ENCODE measurements around the gene ANGPTL5.
"Not testable (repeated sequence)": the region's sequence is repeated elsewhere in the genome, so short reads cannot be mapped to it uniquely, and the experiment has no call there.

Gene ANGPTL5

DNA sequence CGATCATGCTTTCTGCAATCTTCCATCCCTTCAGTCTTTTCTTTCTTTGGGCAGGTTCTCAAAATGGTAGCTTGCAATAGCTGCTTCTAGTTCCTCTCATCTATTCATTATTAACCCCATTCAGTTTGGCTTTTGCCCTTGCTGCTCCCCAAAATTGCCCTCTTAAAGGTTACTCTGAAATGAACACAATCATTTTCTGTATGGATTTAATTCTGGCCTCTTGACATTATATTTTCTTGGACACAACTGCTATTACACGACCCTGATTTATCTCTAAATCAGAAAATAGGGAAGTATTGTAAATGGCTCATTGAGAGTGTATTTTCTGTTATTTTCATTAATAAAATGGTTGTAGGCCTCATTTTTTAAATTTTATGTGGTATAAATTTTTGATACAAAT lies at the start of gene ANGPTL5:
Gene ANGPTL5, minus strand, starts transcription at position 101 of the 400 bp plus-strand sequence. CDS start 8,613 bp downstream, outside the sequence.
- DNase-seq: no peak

DNA sequence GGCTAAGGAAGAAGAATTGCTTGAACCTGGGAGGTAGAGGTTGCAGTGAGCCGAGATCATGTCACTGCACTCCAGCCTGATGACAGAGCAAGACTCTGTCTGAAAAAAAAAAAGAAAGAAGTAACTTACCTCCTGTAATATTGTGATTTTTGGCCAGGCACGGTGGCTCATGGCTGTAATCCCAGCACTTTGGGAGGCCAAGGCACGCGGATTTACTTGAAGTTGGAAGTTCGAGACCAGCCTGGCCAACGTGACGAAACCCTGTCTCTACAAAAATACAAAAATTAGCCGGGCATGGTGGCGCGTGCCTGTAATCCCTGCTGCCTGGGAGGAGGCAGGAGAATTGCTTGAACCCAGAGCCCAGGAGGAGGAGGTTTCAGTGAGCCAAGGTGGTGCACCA lies 47.9 kb upstream of the ANGPTL5 start:
- not testable (repeated sequence) for DNase-seq

DNA sequence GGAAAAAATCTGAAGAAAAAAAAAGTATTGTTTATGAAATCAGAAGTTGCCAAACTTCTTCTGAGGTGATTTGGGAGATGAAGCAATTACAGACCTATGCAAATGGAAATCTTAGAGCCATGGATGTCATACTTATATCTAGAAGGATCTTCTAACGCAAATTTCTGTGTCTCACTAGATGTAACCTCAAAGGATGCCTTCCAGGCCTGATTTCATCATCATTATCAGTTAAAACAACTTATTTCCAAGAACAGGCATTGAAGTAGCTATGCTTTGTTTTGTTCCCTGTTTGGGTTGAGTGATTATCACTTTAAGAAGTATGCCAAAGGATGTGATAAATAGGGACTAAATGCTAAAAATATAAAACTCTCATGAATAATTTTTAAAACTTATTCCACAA lies 43.9 kb upstream of the ANGPTL5 start:
- DNase-seq: no peak

DNA sequence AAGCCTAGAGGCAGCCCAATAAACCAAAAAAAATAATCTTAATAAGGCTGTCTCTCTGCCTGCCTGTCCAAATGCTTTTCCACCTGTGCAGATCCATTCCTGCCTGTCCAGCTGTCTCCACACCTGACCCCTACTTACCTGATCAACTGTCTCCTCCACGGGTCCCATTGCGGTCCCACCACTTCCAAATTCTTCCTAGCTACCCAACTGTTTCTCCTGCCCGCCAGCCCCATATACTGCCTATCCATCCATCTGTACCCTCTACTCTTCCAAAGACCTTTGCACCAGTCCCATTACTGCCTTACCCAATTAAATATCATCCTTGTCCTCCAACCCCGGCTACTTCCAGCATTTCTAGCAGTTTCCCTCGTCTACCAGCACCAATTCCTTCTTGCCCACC lies 39.4 kb upstream of the ANGPTL5 start:
- DNase-seq: no peak

DNA sequence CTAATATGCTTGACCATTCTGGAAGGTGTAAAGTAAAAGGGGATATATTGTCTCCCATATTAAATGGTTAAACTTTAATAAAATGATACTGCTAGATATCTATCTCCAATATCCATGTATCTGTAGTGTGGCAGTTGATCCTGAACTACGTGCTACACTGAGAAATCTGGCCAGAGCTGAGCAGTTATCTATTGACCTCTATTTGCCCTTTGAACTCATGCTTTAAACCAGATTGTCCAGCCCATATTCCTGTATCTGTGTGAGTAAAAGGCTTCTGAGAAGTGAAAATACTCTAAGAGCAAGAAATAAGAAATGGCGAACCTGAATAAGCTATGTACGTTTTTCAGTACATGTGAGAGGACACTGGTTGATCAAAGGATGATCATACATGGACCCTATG lies 39.0 kb upstream of the ANGPTL5 start:
- DNase-seq: no peak

DNA sequence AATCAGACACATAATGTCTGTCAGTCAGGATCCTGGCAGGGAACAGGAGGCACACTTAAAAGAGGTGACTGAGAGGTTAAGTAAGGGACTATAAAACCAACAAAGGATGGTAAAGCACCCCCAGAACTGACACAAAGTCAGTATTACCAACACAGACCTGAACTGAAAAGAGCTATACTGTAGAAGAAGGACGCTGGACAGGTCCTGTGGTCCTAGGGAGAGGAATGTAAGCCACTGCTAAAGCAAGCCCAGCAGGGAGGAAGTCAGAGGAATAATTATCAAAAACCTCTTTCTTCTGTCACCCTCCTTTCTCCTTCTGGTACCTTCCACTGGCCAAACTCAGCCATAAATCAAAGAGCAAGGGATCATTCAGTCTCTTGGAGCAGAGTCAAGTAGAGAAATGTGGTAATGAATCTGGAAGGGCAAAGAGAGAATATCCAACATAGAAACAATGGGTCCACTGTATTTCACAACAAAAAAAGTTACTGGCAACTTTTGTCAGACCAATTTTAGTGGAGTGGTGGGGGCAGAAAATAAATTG lies 33.4 kb upstream of the ANGPTL5 start:
- no peak for DNase-seq

DNA sequence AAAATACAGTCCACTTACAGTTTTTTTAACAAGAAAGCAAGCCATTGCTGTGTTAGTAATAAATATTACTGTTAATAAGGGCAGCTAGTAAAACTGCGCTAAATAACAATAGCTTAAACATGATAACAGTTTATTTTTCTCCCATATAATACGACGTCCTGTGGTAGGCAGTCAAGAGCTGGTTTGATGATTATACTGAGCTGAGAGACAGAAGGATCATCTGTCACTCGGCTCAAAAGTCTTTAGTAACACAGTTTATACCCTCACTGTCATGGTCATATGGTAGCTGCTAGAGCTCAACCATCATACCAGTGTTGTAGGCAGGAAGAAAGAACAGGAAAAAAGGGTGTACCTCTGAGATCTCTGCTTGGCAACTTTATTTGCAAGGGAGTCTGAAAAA lies 29.1 kb upstream of the ANGPTL5 start:
- no peak for DNase-seq

DNA sequence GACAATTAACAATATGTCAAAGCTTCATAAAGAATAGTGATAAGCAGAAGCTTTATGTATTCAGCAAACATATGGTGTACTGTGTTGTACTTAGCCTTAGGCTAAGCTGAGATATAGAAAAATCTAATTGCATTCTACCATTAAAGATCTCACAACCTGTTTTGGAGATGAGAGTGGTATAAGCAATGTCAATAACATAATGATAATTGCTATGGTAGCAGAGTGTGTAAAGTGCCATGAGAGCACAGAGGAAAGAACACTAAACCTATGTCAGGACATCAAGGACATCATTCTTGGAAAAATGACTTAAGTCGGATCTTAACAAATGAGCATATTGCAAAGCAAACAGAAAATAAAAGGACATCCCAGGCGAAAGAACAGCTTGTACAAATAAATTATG lies 28.6 kb upstream of the ANGPTL5 start:
- DNase-seq: no peak

DNA sequence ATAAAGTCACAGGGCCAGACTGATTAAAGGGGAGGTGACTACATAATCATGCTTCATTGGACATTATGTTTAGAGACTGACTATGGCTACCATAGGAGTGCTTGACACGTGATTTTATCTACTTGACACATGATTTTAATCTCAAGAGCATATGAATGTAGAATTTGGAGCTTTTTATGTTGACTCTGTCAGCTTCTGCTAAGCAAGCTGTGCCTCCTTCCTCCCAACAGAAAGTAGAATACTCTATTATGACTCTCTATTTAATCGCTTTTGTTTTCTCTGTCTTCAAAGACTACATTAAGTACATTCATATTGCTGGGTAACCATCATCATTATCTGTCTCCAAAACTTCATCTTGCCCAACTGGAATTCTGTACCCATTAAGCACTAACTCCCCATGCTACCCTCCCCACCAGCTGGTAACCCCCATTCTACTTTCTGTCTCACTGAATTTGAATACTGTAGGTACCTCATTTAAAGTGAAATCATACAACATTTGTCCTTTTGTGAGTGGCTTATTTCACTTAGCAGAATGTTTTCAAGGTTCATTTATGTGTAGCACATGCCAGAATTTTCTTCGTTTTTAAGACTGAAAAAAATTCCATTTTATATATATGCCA lies 24.7 kb upstream of the ANGPTL5 start:
- no peak for DNase-seq

DNA sequence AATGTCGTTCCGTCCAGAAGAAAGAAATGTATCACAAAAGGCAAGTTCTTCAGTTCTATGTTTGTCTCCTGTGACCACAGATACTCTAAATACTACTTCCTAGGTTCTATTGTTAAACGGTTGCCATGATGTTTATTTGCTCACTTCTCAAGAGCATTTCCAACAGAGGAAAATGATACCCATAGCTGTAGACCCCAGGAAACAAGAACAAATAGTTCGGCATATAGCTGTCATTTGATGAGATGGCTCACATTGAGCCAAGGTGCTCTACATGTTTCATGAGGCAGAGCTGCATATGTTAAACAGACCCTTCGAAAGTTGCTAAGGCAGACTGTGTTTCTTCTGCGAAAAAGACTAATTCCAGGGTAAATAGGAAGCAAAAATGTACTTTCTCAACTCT lies 15.4 kb upstream of the ANGPTL5 start:
- no peak for DNase-seq

DNA sequence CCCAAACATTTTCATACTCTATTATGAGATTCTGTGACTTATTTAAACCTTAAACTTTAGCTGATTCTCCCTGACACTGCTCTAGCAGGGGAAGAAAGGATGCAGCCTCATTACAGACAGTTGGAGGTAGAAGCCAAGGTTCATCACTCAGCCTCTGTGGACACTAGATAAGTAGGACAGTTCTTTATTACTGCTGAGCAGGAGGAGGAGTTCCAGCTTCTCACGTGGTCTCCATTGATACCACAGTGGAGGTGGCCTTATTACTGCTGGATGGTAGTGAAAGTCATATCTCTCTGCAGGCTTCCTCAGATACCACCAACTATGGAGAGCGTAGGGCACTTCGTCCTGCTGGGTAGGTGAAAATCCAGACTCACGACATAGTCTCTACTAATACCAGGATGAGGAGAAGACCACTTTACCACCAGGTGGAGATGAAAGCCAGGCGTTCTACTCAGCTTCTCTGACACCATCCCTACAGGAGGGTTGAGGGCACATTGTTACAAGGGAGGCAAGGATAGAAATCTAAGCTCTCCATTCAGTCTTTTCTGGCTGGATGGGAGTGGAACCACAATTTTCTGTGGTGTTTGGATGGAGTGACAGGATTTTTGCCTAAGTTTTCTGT lies 13.1 kb upstream of the ANGPTL5 start:
- no peak for DNase-seq

DNA sequence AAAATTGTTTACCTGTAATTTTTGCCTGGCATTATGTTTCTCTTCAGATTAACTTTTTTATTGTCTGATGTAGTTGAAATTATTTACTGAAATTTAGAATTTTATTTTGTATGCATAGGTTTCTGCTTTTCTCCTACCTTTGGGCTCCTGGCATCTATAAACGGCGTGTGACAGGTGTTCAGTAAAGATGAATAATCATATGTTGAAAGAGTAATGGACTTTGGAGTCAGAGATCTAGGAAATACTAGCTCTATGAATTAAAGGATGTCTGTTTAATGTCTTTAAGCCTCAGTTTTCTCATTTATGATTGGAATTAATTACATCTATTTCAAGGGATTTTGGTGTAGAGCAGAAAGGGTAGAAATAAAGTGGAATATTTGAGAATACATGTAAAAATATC lies 7.2 kb upstream of the ANGPTL5 start:
- DNase-seq: no peak

DNA sequence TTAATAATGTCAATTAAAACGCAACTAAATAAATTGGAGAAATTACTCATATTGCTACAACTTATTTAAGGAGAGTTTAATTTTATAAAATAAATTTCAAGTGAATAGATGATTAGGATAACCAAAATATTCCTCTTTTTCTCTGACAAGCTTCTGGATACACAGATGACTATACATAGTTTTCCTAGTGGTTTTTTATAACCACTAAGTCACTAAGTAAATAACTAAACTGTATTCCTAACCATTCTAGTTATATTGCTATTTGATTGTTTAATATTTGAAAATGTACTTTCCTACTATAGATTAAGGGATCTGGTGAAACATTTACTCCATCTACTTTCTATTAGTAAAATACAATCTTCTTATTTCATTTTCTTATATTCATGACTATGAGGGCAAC lies 4.7 kb upstream of the ANGPTL5 start:
- no peak for DNase-seq

DNA sequence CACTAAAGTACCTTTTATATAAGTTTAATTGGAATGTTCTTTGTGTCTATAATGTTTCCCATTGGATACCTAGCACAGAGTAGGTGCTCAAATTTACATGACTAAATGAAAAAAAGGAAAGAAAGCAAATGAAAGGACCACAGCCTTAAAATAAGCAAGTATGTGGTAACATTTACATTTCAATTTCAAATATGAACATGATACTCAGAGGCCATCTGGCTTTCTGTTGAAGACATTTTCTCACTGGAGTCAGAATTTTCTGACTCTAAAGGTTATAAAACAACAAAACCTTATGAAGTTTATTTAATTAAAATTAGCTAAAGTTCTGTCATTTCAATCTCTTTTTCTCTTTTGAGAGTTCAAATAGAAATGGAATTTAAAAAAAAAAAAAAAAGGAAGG lies 904 bp upstream of the ANGPTL5 start:
- DNase-seq: no peak

DNA sequence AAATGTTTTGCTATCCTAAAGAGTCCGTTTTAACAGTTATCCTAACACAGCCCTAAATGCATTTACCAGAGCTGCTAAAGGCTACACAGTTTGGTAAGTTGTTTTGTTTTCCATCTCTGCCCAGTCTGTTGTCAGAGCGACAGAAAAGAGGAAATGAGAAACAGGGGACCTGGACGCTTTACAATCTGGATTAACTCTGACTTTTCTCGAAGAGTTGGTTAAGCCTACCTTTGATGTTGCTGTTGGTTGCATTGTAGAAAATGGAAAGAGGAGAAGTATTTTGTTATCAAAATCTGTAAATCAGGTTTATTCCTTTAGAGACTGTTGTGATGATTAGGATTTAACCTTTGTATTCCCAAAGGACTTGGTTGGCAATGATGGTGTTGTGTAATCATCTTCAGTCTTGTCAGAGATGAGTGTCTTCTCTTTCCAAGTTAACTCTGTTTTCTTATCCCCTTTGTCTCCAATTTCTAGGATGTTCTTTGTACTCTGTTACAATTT lies 481 bp downstream of the ANGPTL5 start:
- peak in 1 of 2 experiments; percentile 3 for DNase-seq

DNA sequence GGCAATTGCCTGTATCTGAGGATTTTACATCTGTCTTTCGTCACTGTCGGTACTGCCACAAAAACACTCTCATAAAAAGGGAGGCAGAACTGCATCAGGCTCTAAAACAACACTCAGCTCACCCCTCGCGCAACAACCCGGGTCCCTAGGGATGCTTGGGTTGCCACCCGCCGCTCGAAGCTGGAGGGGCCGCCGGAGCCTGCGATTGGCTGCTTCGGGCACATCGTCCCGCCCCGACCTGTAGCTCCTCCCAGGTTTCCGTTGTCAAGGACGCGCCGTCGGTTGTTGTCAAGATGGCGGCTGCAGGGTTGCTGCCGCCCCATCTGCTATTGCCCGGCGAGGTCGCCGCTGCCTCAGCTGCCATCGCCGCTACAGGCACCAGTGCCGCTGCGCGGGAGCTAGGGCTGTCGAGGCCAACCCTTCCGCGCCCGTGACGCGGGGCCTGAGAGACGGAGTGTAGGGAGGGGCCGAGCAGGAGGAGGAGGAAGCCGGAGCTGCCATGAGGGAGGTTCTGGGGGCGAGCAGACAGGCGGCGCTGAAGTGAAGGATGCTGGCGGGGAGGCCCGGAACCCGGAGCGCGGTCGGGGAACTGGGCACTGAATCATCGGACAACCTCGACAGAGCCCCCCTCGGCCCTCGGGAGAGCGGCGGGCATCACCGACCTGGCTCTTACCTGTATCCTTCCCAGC lies 1.4 kb downstream of the ANGPTL5 start, which contains the start of gene CEP126:
Gene CEP126, plus strand, starts transcription at position 273 of the 689 bp plus-strand sequence. Its CDS starts 275 bp downstream, at position 548.
- peak; percentile 91 to 98 for DNase-seq

DNA sequence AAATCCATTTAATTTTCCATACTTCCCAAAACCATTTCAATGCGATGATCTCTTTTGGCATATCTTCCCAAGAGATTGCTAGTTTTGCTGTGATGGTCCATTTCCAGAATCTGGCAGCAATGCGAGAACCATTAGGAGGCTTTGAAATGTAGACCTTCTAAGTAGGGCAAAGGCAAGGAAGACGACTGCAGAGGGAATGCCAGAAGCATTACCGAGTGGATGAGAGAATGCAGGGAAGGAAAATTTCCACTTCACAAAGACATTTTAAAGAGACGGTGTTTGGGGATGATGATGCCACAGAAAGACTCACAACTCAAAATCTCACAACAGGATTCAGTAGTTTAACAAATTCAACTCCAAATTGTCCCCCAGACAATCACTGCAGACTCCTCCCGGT lies 2.0 kb downstream of the ANGPTL5 start:
- DNase-seq: no peak

DNA sequence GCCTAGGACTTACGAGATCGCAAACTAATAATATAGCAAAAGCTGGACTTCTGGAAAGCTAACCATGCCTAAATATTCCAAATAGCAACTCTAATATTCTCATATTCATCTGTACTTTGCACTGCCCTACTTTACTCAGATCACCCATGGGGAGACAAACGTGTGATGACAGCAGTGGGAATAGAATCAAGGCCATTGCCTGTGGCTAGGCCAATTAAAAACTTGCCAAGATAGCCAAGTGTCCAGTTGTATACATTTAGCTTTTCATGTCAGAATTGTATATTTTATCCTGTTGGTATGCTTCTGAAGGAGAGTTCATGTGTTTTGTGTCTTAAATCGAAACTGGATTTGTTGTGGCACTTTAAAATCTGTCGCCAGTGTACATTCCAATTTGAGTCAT lies 2.7 kb downstream of the ANGPTL5 start:
- no peak for DNase-seq

DNA sequence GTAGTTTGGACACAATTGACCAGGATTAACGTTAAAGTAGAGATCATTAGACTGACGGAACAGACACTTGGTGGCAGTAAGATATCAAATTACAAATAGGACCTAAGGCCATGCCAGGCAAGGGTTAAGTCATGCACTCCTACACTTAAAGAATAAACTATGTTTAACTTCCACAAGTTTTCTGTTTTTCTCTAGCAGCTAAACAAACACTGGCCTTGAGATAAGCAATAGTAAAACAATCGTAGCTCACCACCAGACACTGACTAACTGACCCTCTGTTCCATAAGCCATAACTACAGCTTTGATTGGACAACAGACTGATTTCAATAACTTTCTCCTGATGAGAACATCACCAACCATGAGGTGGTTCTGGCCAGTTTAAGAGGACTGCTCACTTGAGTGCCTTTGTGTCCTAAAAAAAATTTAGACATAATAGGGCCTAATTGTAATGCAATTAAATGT lies 3.5 kb downstream of the ANGPTL5 start:
- DNase-seq: no peak

DNA sequence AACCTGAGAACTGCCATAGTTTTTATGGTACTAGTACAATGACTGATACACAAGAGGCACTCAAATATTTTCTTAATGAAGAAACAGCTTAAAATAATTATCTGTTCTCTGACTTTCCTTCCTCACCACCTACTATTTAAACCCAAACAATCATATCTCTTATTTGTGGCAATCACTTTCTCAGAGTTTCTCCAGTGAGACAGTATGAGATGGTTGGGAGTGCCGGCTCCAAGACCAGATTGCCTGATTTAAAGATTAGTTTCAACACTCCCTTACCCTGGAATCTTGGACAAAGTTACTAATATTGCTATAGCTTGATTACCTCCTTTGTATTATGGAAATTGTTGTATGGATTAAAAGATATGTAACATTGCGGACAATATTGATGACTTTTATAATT lies 7.2 kb downstream of the ANGPTL5 start:
- no peak for DNase-seq

DNA sequence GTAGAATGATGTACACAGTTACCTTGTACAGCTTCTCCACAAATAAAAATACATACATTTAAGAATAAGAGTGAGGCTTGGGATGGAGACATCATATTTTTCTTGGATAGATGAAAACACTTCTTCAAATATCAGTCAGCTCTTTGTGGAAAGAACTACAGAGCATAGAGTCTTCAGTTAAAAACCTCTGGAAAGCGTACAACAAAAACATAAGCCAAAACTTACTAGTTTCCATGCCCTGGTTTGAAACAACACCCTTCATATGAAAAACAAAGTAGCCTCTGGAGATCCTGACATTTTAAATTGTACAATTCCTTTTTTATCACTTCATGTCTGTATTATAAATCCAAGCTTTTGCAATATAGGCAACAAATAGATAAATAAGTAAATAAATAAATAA lies 8.5 kb downstream of the ANGPTL5 start:
- DNase-seq: no peak

DNA sequence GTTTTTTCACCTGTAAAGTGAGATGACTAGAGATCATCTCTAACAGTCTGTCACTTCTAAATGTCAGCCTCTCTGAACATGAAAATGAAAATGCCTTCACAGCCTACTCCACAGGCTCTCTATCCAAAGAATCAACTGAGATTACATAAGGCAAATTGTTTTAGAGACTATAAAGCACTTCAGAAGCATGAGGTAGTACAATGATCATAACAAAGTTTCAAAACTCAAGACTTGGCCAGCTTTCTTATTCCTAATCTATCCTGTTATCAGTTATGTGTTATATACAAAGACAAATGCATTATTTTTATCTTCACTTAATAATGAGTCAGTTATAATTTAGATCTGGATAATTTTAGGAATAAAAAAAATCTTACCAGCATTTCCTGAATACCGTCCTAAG lies 21.8 kb downstream of the ANGPTL5 start:
- no peak for DNase-seq

DNA sequence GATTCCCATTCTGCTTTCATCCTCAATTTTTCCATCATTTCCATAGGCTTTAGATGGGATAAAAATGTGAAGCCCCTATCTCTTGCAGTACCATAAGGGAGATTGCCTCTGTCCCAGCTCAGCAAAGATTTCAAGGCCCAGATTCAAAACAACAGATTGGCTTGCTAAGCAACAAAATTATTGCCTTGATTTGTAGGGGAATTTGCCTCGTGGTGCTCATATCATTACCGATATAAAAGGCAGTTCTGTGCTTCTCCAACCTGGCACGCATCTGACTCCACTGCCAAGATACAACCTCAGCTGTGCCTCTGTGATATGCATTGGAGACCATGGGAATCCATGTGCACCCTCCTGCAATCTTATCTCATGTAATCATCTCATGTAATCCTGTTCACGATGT lies 26.6 kb downstream of the ANGPTL5 start:
- DNase-seq: no peak

DNA sequence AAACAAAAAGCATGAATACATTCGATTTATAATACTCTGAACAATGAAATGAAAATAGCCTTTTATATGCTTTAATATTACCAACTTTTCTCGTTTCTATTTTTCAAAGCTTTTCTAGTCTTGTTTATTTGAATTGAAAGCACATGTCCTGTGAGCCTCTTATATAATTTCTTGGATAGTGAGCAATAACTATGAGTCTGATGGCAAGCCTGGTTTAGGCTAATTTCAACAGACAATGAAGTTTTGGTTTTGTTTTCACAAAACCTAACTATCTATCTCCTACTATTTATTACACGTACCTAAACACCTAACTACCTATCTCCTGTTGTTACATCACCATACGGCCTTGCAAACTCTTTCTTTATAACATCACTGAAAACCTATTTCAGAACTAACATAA lies 30.7 kb downstream of the ANGPTL5 start:
- DNase-seq: no peak

All from NCI-H1930 (cell line).